Measurements from ENCODE around the gene CTSF.

CTSF gene

GRCh38 chr11:66598993-66599392, 30.6 kb upstream of the CTSF start:
- in situ Hi-C loops (cut with MboI; ENCODE audit: low sequenced_read_pairs, unreplicated experiment): no loop called here

GRCh38 chr11:66595245-66595904, 27.0 kb upstream of the CTSF start:
- no peak for TF ChIP-seq CTCF (IDR thresholded peaks at IDR 0.05; ENCODE audit: borderline replicate concordance, control extremely low read depth, extremely low read depth, insufficient read depth, missing control alignments)
- no peak for DNase-seq (ENCODE audit: low spot score)
- in situ Hi-C loops (cut with MboI; ENCODE audit: low sequenced_read_pairs, unreplicated experiment): no loop called here

More at GRCh38 chr11:66598993-66599392, 30.6 kb upstream of the CTSF start:
- no peak for DNase-seq (ENCODE audit: low spot score)
- TF ChIP-seq CTCF (IDR thresholded peaks at IDR 0.05; ENCODE audit: borderline replicate concordance, control extremely low read depth, extremely low read depth, insufficient read depth, missing control alignments): no peak

GRCh38 chr11:66593650-66594049, 25.2 kb upstream of the CTSF start:
- in situ Hi-C loops (cut with MboI; ENCODE audit: low sequenced_read_pairs, unreplicated experiment): no loop called here
- no peak for TF ChIP-seq CTCF (IDR thresholded peaks at IDR 0.05; ENCODE audit: borderline replicate concordance, control extremely low read depth, extremely low read depth, insufficient read depth, missing control alignments)
- no peak for DNase-seq (ENCODE audit: low spot score)

GRCh38 chr11:66593303-66593635, 24.9 kb upstream of the CTSF start:
- in situ Hi-C loops (cut with MboI; ENCODE audit: low sequenced_read_pairs, unreplicated experiment): no loop called here
- DNase-seq (ENCODE audit: low spot score): peak; percentile 38
- no peak for TF ChIP-seq CTCF (IDR thresholded peaks at IDR 0.05; ENCODE audit: borderline replicate concordance, control extremely low read depth, extremely low read depth, insufficient read depth, missing control alignments)

- TF ChIP-seq CTCF (IDR thresholded peaks at IDR 0.05; ENCODE audit: borderline replicate concordance, control extremely low read depth, extremely low read depth, insufficient read depth, missing control alignments): peak; percentile 23
- DNase-seq (ENCODE audit: low spot score): peak; percentile 100
- in situ Hi-C loops (cut with MboI; ENCODE audit: low sequenced_read_pairs, unreplicated experiment): no loop called here
Measured at GRCh38 chr11:66592457-66593302, 24.3 kb upstream of the CTSF start, which contains the start of the genes CCDC87 and CCS. Gene CCDC87, minus strand, starts transcription at chr11:66593063. Its CDS starts 48 bp downstream, at chr11:66593015. Gene CCS, plus strand, starts transcription at chr11:66593185. Its CDS starts 77 bp downstream, at chr11:66593262.

GRCh38 chr11:66591175-66591574, 22.8 kb upstream of the CTSF start:
- TF ChIP-seq CTCF (IDR thresholded peaks at IDR 0.05; ENCODE audit: borderline replicate concordance, control extremely low read depth, extremely low read depth, insufficient read depth, missing control alignments): no peak
- no peak for DNase-seq (ENCODE audit: low spot score)
- in situ Hi-C loops (cut with MboI; ENCODE audit: low sequenced_read_pairs, unreplicated experiment): no loop called here
